HCT116 (cell line): ENCODE measurements around the gene GRIK1. TPM values are rescaled to one million over a fixed set of nuclear protein-coding genes. Genes with fewer than 3 reads are reported as not detected.

Experiments used
- ATAC-seq: fragments of 200-7000 bp; cut with Tn5 transposase; 2 replicates; pipeline ENCODE4 v1.9.1; 2020; ENCODE audit warnings: mild to moderate bottlenecking, moderate library complexity
- BruUV-seq: library from RNA; stranded (reverse); fragments of 400-500 nt; replicated peaks from 2 replicates; lab custom pipeline; 2021; lab: Mats Ljungman, UMichigan
- CTCF ChIA-PET: fragments of 300-600 bp; sonication (Branson Sonifier 250); formaldehyde crosslinking; loops from one replicate; lab custom pipeline; 2021; ENCODE audit warnings: antibody characterized with exemption; lab: Charles Lee
- POLR2A ChIA-PET: fragments of 300-600, 350-600 bp; sonication (Branson Sonifier 250); formaldehyde crosslinking; loops from one replicate; lab custom pipeline; 2021; ENCODE audit warnings: antibody characterized with exemption; lab: Charles Lee
- RAD21 ChIA-PET, 2 experiments: fragments of 300-600 bp; sonication (Branson Sonifier 250); formaldehyde crosslinking; loops; one replicate each; lab custom pipeline; 2023; ENCODE audit warnings: low total read pairs in 2 of 2; ENCODE audit not compliant: uncharacterized antibody in 2 of 2, unreplicated experiment in 2 of 2, low non-redundant PET in 1 of 2; lab: Charles Lee
- DNase-seq: peaks from one replicate; pipeline ENCODE4 v3.0.0-alpha.2; 2010; ENCODE audit warnings: low read depth, low spot score
- H2AFZ ChIP-seq: fragments of 200-600 bp; shearing (Covaris generic), sonication (generic); 2 replicates; pipeline ENCODE4 v1.6.1; 2017; ENCODE audit warnings: low read depth, mixed run types, mixed read lengths, antibody characterized with exemption, low read length; ENCODE audit not compliant: poor library complexity, severe bottlenecking
- H3K27ac ChIP-seq: 2 replicates; pipeline ENCODE4 v1.5.1; 2012; ENCODE audit warnings: low read depth, low read length
- H3K27me3 ChIP-seq: fragments of 200-600 bp; sonication (generic); 2 replicates; pipeline ENCODE4 v1.6.1; 2016; ENCODE audit warnings: mixed run types, low read length, mixed read lengths; ENCODE audit not compliant: insufficient read depth
- H3K36me3 ChIP-seq, 2 experiments: fragments of 200-500 bp in 1 of 2; fragments of 200-600 bp in 1 of 2; sonication (Bioruptor generic) in 1 of 2; sonication (generic) in 1 of 2; 2 replicates each; pipeline versions ENCODE4 v1.5.1 to v1.6.1; 2014 to 2016; ENCODE audit warnings: low read length in 2 of 2, inconsistent platforms in 1 of 2, mixed read lengths in 1 of 2, mixed run types in 1 of 2; ENCODE audit not compliant: insufficient read depth in 2 of 2, control insufficient read depth in 1 of 2
- H3K4me1 ChIP-seq, 2 experiments: fragments of 200-600 bp in 1 of 2; sonication (generic) in 1 of 2; 2 replicates each; pipeline versions ENCODE4 v1.5.1 to v1.6.1; 2012 to 2017; ENCODE audit warnings: low read length in 2 of 2, inconsistent platforms in 1 of 2, mild to moderate bottlenecking in 1 of 2, mixed read lengths in 1 of 2, mixed run types in 1 of 2, moderate library complexity in 1 of 2; ENCODE audit not compliant: insufficient read depth in 2 of 2, control insufficient read depth in 1 of 2
- H3K4me2 ChIP-seq: fragments of 200-600 bp; sonication (generic); 2 replicates; pipeline ENCODE4 v1.6.1; 2017; ENCODE audit warnings: mixed run types, low read length, mixed read lengths
- H3K4me3 ChIP-seq, 2 experiments: fragments of 200-600 bp in 1 of 2; sonication (generic) in 1 of 2; replicated peaks in 1 of 2; 2 replicates each; pipeline ENCODE4 v1.5.1; 2011 to 2016; ENCODE audit warnings: low read length in 2 of 2, control low read depth in 1 of 2, low read depth in 1 of 2, mild to moderate bottlenecking in 1 of 2, mixed read lengths in 1 of 2, mixed run types in 1 of 2
- H3K79me2 ChIP-seq: fragments of 200-600 bp; sonication (generic); 2 replicates; pipeline ENCODE4 v1.6.1; 2017; ENCODE audit warnings: mild to moderate bottlenecking, mixed run types, low read length, moderate library complexity, mixed read lengths; ENCODE audit not compliant: insufficient read depth
- H3K9ac ChIP-seq: fragments of 200-600 bp; sonication (generic); 2 replicates; pipeline ENCODE4 v1.6.1; 2016; ENCODE audit warnings: low read length, mixed read lengths
- H3K9me2 ChIP-seq: fragments of 200-600 bp; sonication (generic), shearing (Covaris generic); 2 replicates; pipeline ENCODE4 v1.6.1; 2017; ENCODE audit warnings: mixed run types, mild to moderate bottlenecking, moderate library complexity; ENCODE audit not compliant: insufficient read depth
- H3K9me3 ChIP-seq, 2 experiments: fragments of 200-500 bp in 1 of 2; fragments of 200-600 bp in 1 of 2; sonication (Bioruptor generic) in 1 of 2; sonication (generic) in 1 of 2; 2 replicates each; pipeline ENCODE4 v1.6.1; 2014 to 2017; ENCODE audit warnings: low read length in 2 of 2, mixed read lengths in 2 of 2, inconsistent platforms in 1 of 2, low read depth in 1 of 2, mild to moderate bottlenecking in 1 of 2, mixed run types in 1 of 2, moderate library complexity in 1 of 2; ENCODE audit not compliant: control insufficient read depth in 1 of 2, insufficient read depth in 1 of 2
- H4K20me1 ChIP-seq: fragments of 200-600 bp; sonication (generic), shearing (Covaris generic); 2 replicates; pipeline ENCODE4 v1.6.1; 2017; ENCODE audit warnings: mixed run types, mild to moderate bottlenecking, moderate library complexity; ENCODE audit not compliant: insufficient read depth
- ATF3 ChIP-seq: IDR thresholded peaks from 2 replicates; pipeline ENCODE4 v1.6.1; 2012
- CEBPB ChIP-seq: IDR thresholded peaks from 2 replicates; pipeline ENCODE4 v1.6.1; 2012; ENCODE audit warnings: low read depth
- CTCF ChIP-seq, 3 experiments: fragments of 200-600 bp in 1 of 3; sonication (generic) in 1 of 3; IDR thresholded peaks in 2 of 3; conservative IDR thresholded peaks in 1 of 3; 2 replicates each; pipeline ENCODE4 v1.5.1; 2012 to 2017; ENCODE audit warnings: low read depth in 2 of 3, low read length in 2 of 3, antibody characterized with exemption in 1 of 3, borderline replicate concordance in 1 of 3, control low read depth in 1 of 3, mild to moderate bottlenecking in 1 of 3, mixed read lengths in 1 of 3, mixed run types in 1 of 3, moderate library complexity in 1 of 3; ENCODE audit not compliant: insufficient read depth in 1 of 3
- EGR1 ChIP-seq: IDR thresholded peaks from 2 replicates; pipeline ENCODE4 v1.6.1; 2012; ENCODE audit warnings: low read depth
- ELF1 ChIP-seq: IDR thresholded peaks from 2 replicates; pipeline ENCODE4 v1.6.1; 2012; ENCODE audit warnings: low read depth, borderline replicate concordance
- EZH2 ChIP-seq: fragments of 200-600 bp; sonication (generic); IDR thresholded peaks from 2 replicates; pipeline ENCODE4 v1.6.1; 2017; ENCODE audit warnings: antibody characterized with exemption, mixed run types
- FOSL1 ChIP-seq: IDR thresholded peaks from 2 replicates; pipeline ENCODE4 v1.6.1; 2012; ENCODE audit warnings: low read depth
- JUND ChIP-seq: IDR thresholded peaks from 2 replicates; pipeline ENCODE4 v1.6.1; 2012
- MAX ChIP-seq: IDR thresholded peaks from 2 replicates; pipeline ENCODE4 v1.6.1; 2012
- POLR2A ChIP-seq: IDR thresholded peaks from 2 replicates; pipeline ENCODE4 v1.7.0; 2011; ENCODE audit warnings: borderline replicate concordance; ENCODE audit not compliant: insufficient read depth, insufficient read length; ENCODE audit errors: extremely low read depth
- POLR2AphosphoS5 ChIP-seq: IDR thresholded peaks from 2 replicates; pipeline ENCODE4 v1.6.1; 2011; ENCODE audit warnings: mild to moderate bottlenecking, low read depth, low read length, moderate library complexity
- RAD21 ChIP-seq: IDR thresholded peaks from 2 replicates; pipeline ENCODE4 v1.6.1; 2012; ENCODE audit warnings: low read depth, mild to moderate bottlenecking
- TCF7L2 ChIP-seq: IDR thresholded peaks from 2 replicates; pipeline ENCODE4 v1.7.0; 2011; ENCODE audit warnings: borderline replicate concordance, inconsistent platforms; ENCODE audit not compliant: insufficient read depth, insufficient read length; ENCODE audit errors: extremely low read depth
- YY1 ChIP-seq: IDR thresholded peaks from 2 replicates; pipeline ENCODE4 v1.6.1; 2011; ENCODE audit warnings: low read length, low read depth, moderate library complexity, mild to moderate bottlenecking; ENCODE audit not compliant: insufficient replicate concordance; ENCODE audit errors: extremely low read depth
- ZBTB33 ChIP-seq: IDR thresholded peaks from 2 replicates; pipeline ENCODE4 v1.6.1; 2011; ENCODE audit warnings: mild to moderate bottlenecking, low read length, moderate library complexity; ENCODE audit not compliant: insufficient replicate concordance; ENCODE audit errors: extremely low read depth
- ZFX ChIP-seq: fragments of 450-650 bp; IDR thresholded peaks from 2 replicates; pipeline ENCODE4 v1.6.1; 2017
- ZNF274 ChIP-seq: fragments of 200-500 bp; sonication (Bioruptor generic); IDR thresholded peaks from 2 replicates; pipeline ENCODE4 v1.6.1; 2014; ENCODE audit warnings: mild to moderate bottlenecking, low read depth, low read length, inconsistent platforms
- intact Hi-C: fragments of 100-400 bp; cut with micrococcal nuclease; formaldehyde crosslinking; loops from 2 replicates; pipeline ENCODE4 v1.10.0; 2022
- total RNA-seq: library from RNA; stranded (reverse); gene quantifications from one replicate; pipeline ENCODE4 v1.2.1, GENCODE V29; 2021; ENCODE audit not compliant: unreplicated experiment

GRIK1 gene
- total RNA-seq, 1 experiment from 2014 or later = not detected

GRCh38 chr21:29630441-29630840, 309.4 kb downstream of the GRIK1 start:
- TF ChIP-seq CTCF (IDR thresholded peaks at IDR 0.05 in 2 of 3, conservative IDR thresholded peaks at IDR 0.05 in 1 of 3; ENCODE audit: borderline replicate concordance in 1 of 3, insufficient read depth in 1 of 3, low read depth in 2 of 3, low read length in 2 of 3) (no peak), EGR1 (no peak), CEBPB (no peak), YY1 (no peak), MAX (no peak), RAD21 (no peak), ELF1 (no peak), ZNF274 (no peak), FOSL1 (no peak), POLR2A (no peak), TCF7L2 (no peak), JUND (no peak), ZBTB33 (no peak), POLR2AphosphoS5 (no peak), ZFX (no peak), ATF3 (no peak), EZH2 (no peak)
- H3K79me2 ChIP-seq = no peaks in the 10 kb centered on the region
- no peaks in the 10 kb centered on the region for H3K4me1 ChIP-seq
- no peaks in the 10 kb centered on the region for H3K27me3 ChIP-seq
- H4K20me1 ChIP-seq = no peaks in the 10 kb centered on the region
- no peaks in the 10 kb centered on the region for H3K36me3 ChIP-seq
- ATAC-seq (no peak), DNase-seq (no peak)
- H3K9me2 ChIP-seq = no peaks in the 10 kb centered on the region
- no TSS peak for BruUV-seq
- ChIA-PET RAD21 (no interaction called here), CTCF (no interaction called here), POLR2A (no interaction called here)
- intact Hi-C loops = no loop called here
- H3K4me2 ChIP-seq = no peak overlapping the region
- no peak overlapping the region for H3K27ac ChIP-seq
- H3K4me3 ChIP-seq = no peak overlapping the region
- no peak overlapping the region for H2AFZ ChIP-seq
- H3K9ac ChIP-seq = no peak overlapping the region
- H3K9me3 ChIP-seq = peaks cover 0 to 3% of the 10 kb centered on the region in 2 experiments; a peak in 1 of 4 replicates
